22Rv1 (cell line): ENCODE data around the gene GPR173.

Experiments
- H3K27ac ChIP-seq: fragments of 450-650 bp; 2 replicates; pipeline ENCODE4 v1.5.1; 2017
- ZFX ChIP-seq: fragments of 450-650 bp; IDR thresholded peaks from 2 replicates; pipeline ENCODE4 v1.6.1; 2017; ENCODE audit warnings: antibody characterized with exemption, borderline replicate concordance
- TF ChIP-seq, protein P1 (sequence below): fragments of 450-650 bp; IDR thresholded peaks from 2 replicates; pipeline ENCODE4 v1.5.1; 2017; ENCODE audit warnings: mild to moderate bottlenecking

Gene GPR173

GRCh38 chrX:53036149-53036548 lies 12.4 kb upstream of the GPR173 start:
- no peak for TF ChIP-seq ZFX
- TF ChIP-seq, protein P1, sequence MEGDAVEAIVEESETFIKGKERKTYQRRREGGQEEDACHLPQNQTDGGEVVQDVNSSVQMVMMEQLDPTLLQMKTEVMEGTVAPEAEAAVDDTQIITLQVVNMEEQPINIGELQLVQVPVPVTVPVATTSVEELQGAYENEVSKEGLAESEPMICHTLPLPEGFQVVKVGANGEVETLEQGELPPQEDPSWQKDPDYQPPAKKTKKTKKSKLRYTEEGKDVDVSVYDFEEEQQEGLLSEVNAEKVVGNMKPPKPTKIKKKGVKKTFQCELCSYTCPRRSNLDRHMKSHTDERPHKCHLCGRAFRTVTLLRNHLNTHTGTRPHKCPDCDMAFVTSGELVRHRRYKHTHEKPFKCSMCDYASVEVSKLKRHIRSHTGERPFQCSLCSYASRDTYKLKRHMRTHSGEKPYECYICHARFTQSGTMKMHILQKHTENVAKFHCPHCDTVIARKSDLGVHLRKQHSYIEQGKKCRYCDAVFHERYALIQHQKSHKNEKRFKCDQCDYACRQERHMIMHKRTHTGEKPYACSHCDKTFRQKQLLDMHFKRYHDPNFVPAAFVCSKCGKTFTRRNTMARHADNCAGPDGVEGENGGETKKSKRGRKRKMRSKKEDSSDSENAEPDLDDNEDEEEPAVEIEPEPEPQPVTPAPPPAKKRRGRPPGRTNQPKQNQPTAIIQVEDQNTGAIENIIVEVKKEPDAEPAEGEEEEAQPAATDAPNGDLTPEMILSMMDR, result no peak
- no peak overlapping the region for H3K27ac ChIP-seq

DNA sequence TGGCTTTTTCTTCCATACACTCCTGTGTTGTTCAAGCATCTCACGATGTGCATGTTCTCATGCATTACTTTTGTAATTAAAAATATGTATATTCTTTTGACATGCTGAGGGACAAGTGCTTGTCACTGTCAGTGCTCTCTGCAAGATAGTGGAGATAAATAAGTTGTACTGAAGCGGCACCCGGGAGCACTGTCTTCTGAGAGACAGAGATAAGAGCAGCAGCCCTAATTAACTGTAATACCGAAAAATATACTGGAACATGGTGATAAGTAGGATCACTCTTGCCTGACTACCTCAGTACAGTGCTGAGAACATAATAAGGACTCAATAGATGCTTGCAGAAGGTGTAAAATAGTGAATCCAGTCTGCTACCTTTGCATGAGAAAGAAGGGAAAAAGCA lies 9.4 kb upstream of the GPR173 start:
- H3K27ac ChIP-seq, result no peak overlapping the region
- TF ChIP-seq ZFX, result no peak
- TF ChIP-seq, protein P1, result no peak

DNA sequence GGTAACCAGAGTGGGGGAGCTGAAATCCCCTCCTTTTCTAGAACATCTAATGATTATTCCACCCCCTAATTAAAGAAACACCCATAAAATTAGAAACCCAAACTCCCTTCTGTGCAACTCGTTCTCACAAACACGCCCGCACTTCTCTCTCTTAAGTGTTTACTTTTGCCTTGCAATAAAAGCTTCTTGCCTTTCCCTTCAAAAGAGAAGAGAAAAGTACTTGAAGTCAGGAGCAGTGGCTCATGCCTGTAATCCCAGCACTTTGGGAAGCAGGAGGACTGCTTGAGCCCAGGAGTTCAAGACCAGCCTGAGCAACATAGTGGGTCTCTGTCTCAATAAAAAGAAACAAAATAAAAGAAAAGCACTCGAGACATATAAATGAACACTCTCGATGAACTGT lies 3.6 kb upstream of the GPR173 start:
- TF ChIP-seq ZFX, result no peak
- TF ChIP-seq, protein P1, result no peak
- no peak overlapping the region for H3K27ac ChIP-seq

DNA sequence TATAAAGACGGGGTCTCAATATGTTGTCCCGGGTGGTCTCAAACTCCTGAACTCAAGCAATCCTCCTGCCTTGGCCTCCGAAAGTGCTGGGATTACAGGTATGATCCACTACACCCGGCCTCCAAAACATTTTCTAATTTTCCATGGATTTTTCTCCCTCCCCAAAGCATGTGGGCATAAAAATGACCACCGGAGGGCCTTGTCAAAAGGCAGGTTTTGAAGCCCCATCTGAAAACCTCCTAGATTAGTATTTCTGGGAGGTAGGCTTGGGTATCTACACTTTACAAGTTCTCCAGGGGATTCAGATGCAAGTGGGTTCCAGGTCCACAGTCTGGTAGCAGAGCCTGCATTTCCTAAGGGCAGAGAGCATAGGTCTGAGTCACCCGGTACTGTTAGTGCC lies 1.4 kb upstream of the GPR173 start:
- TF ChIP-seq, protein P1, result 0 out of 2 replicates have a peak, but pooled peaks have one; percentile 6
- no peak for TF ChIP-seq ZFX
- H3K27ac ChIP-seq, result no peak overlapping the region

- no peak overlapping the region for H3K27ac ChIP-seq
- no peak for TF ChIP-seq ZFX
- TF ChIP-seq, protein P1, result no peak
These were observed 533 bp downstream of the GPR173 start for GRCh38 chrX:53049127-53049517.

DNA sequence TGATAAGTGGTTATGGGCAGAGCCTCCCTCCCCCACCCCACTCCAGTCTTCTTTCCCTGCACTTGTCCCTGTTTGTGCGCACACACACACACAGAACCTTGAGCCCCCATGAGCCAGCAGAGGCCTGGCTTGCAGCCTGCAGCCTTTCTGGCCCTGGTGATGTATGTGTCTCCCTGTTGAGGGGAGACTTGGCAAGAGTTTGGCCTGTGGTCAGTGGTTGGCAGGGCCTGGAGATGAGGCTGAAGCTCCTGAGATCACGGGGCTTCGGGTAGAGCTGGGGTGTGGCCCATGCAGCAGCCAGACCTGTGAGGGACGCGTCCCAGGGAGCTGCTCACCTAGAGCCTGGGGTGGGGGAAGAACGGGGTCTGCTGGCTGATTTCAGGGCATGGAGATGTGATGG lies 2.3 kb downstream of the GPR173 start:
- H3K27ac ChIP-seq, result no peak overlapping the region
- TF ChIP-seq ZFX, result no peak
- TF ChIP-seq, protein P1, result no peak

DNA sequence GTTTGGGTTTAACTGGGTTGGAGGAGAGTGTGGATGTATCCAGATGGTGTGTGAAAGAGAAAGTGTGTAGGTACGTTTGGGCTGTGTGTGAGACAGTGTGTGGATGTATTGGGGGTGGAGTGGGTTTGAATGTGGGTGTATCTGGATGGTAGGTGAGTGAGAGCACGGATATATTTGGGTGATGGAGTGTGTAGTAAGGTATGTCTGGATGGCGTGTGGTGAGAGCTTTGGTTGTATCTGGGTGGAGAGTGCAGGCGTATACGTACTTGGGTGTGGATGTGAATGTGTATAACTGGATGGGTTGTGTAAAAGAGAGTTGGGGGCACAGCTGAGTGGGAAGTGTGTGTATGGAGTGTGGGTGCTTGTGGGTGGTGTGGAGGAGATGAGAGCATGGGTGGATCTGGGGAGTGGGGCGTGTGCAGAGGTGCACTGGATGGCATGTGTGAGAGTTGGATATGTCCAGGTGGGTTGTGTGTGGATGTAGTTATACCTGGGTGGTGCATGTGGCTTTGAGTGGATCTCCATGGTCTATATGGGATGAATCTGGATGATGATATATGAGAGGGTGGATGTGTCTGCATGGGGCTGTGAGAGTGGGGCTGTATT lies 6.8 kb downstream of the GPR173 start:
- TF ChIP-seq ZFX, result no peak
- no peak overlapping the region for H3K27ac ChIP-seq

DNA sequence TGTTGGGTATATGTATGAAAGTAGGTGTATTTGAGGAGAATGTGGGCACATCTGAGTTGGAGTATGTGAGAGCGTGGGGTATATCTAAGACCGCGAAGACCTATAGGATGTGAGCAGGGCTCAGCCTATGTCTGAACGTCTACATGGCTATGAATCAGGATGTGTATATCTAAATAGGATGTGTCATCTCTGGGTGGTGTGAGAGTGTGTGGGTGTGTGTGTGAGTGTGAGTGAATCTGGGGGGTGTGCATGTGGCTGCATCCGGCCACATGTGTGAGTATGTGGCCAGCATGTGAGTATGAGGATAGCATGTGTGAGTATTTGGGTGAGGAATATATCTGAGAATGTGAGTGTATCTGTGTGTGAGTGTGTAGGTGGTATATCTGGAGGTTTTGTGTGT lies 7.7 kb downstream of the GPR173 start:
- no peak overlapping the region for H3K27ac ChIP-seq
- TF ChIP-seq ZFX, result no peak
- TF ChIP-seq, protein P1, result no peak
